Neural progenitor cell (in vitro differentiated cells): Measurements from ENCODE around the gene LYZ.

Experiments used
- CTCF ChIP-seq: fragments of 200-600 bp; sonication (generic); IDR thresholded peaks from 2 replicates; pipeline ENCODE4 v1.5.1; 2017; ENCODE audit warnings: antibody characterized with exemption, mild to moderate bottlenecking
- EZH2 ChIP-seq: fragments of 200-600 bp; sonication (generic); IDR thresholded peaks from 2 replicates; pipeline ENCODE4 v1.6.1; 2017; ENCODE audit warnings: antibody characterized with exemption, mild to moderate bottlenecking, moderate library complexity

DNA sequence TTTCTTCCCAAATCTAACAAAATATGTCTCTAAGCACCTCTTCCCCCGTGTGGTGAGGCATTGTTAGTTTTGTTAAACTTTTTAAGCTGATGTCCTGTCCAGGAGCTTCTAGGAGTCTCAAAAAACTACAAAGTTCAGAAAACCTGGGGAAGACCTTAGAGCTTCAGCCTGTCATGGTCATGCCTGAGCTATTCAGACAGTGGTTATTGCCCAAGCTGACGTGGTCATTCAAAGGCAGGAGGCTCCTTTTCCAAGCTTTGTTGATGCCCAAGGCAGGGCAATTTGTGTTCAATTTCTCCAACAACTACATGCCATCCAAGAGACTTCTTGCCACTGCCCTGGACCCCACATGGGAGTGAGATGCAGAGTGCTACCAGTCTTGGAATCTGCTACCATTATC lies 5.8 kb upstream of the LYZ start:
- TF ChIP-seq CTCF, result no peak
- no peak for TF ChIP-seq EZH2
